Chondrocyte (in vitro differentiated cells): Measurements from ENCODE around the gene E2F8. TPM values are rescaled to one million over a fixed set of nuclear protein-coding genes. Genes with fewer than 3 reads are reported as not detected.

Source experiments
- DNase-seq: peaks from one replicate; pipeline ENCODE4 v3.0.0; 2021; ENCODE audit warnings: mixed read lengths, low spot score
- H3K27ac Mint-ChIP-seq: one replicate; pipeline ENCODE4 v1.8.0; 2021; ENCODE audit warnings: mild to moderate bottlenecking, moderate library complexity, mixed read lengths; ENCODE audit not compliant: unreplicated experiment
- H3K27me3 Mint-ChIP-seq: 2 replicates; pipeline ENCODE4 v1.8.0; 2021; ENCODE audit warnings: low read depth, mixed read lengths
- H3K36me3 Mint-ChIP-seq: 2 replicates; pipeline ENCODE4 v1.8.0; 2021; ENCODE audit warnings: low read depth, mixed read lengths
- H3K4me1 Mint-ChIP-seq: 2 replicates; pipeline ENCODE4 v1.8.0; 2021; ENCODE audit warnings: low read depth, mild to moderate bottlenecking, mixed read lengths
- H3K4me3 Mint-ChIP-seq: one replicate; pipeline ENCODE4 v1.8.0; 2021; ENCODE audit warnings: mild to moderate bottlenecking, moderate library complexity, mixed read lengths; ENCODE audit not compliant: unreplicated experiment
- H3K9me3 Mint-ChIP-seq: 2 replicates; pipeline ENCODE4 v1.8.0; 2021; ENCODE audit warnings: low read depth, mixed read lengths
- total RNA-seq: library from RNA; stranded (reverse); gene quantifications from 3 replicates; pipeline ENCODE4 v1.2.1, GENCODE V29; 2021
- TF ChIP-seq, protein P1 (sequence below): fragments of 200-600 bp; sonication (generic); IDR thresholded peaks from 2 replicates; pipeline ENCODE4 v1.5.0; 2021; ENCODE audit warnings: antibody characterized with exemption, mild to moderate bottlenecking, moderate library complexity

E2F8 gene
- total RNA-seq, 1 donor from 2014 or later = 0.60 TPM

DNA sequence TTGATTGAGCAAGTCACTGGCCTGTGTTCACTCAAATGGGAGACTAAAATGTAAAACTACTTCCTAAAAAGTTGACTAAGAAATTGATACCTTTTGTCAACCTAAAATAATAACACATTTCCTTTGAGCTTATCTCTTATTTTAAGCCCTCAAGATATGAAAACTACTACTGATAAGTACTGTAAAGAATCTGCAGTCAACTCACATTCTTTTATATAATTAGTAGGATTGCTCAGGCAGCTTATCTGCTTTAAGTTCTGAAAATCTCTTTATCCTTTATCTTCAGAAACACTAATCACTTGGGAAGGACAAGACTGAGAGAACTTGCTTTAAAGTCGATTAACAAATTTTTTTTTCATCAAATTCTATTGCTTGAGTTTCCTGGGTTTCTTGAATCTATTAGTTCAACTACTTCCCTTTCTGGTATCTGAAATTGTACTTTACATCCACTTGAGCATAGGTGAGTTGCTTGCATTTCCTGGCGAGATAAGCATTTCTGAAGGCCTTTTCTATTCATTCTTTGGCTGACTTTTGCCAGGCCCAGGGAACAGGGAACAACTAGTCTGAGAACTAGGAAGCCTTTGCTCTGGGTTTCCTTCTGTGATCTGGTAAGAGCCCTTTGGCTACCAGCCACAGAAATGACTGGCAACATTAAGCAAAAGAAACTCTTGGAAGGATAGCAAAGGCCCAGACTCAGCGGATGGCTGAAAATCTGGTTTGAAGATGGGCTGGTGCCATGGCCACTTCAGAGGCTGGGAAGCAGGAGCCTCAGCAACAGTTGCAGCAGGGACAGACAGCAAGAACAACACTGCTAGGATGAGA lies 19.6 kb downstream of the E2F8 start:
- no peak for DNase-seq
- peaks cover 10% of the 10 kb centered on the region for H3K4me1 Mint-ChIP-seq
- H3K27ac Mint-ChIP-seq = no peak overlapping the region
- no peaks in the 10 kb centered on the region for H3K27me3 Mint-ChIP-seq
- no peak overlapping the region for H3K4me3 Mint-ChIP-seq
- TF ChIP-seq, protein P1, sequence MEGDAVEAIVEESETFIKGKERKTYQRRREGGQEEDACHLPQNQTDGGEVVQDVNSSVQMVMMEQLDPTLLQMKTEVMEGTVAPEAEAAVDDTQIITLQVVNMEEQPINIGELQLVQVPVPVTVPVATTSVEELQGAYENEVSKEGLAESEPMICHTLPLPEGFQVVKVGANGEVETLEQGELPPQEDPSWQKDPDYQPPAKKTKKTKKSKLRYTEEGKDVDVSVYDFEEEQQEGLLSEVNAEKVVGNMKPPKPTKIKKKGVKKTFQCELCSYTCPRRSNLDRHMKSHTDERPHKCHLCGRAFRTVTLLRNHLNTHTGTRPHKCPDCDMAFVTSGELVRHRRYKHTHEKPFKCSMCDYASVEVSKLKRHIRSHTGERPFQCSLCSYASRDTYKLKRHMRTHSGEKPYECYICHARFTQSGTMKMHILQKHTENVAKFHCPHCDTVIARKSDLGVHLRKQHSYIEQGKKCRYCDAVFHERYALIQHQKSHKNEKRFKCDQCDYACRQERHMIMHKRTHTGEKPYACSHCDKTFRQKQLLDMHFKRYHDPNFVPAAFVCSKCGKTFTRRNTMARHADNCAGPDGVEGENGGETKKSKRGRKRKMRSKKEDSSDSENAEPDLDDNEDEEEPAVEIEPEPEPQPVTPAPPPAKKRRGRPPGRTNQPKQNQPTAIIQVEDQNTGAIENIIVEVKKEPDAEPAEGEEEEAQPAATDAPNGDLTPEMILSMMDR = no peak
- H3K36me3 Mint-ChIP-seq = no peaks in the 10 kb centered on the region
- H3K9me3 Mint-ChIP-seq = peaks cover 5% of the 10 kb centered on the region

DNA sequence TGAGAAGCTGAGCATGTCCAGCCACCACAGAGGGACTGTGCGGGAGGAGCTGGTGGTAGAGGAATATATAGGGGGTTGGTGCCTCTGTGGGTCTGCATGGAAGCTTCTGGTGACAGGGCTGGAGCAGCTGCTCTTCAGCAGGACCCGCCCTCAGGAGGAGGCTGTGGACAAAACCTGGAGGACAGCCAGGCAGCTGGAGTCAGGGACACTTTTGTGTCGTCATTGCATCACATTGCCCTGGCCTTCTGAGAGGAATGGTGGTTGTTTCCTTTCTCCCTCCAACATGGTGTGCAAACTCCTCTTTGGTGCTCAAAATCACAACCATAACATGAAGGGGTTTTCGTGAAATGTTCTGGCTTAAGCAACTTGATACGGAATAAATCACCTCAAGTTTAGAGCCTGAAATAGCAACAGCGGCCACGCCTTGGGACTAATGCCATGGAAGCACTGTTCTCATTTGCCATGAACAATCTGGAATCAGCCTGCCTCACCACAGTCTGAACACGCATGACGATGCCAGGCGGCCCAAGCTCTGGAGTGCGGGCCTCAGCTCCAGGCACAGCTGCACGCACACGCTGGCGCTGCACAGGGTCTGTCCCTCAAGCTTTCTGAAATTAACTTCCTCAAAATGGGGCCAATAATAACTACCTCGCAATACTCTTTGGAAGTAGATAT lies 21.8 kb downstream of the E2F8 start:
- H3K4me1 Mint-ChIP-seq = peaks cover 10% of the 10 kb centered on the region
- peaks cover 7% of the 10 kb centered on the region for H3K9me3 Mint-ChIP-seq
- TF ChIP-seq, protein P1 = no peak
- DNase-seq = no peak
- no peak overlapping the region for H3K27ac Mint-ChIP-seq
- no peak overlapping the region for H3K4me3 Mint-ChIP-seq
- H3K27me3 Mint-ChIP-seq = peaks cover 5% of the 10 kb centered on the region
- H3K36me3 Mint-ChIP-seq = no peaks in the 10 kb centered on the region

DNA sequence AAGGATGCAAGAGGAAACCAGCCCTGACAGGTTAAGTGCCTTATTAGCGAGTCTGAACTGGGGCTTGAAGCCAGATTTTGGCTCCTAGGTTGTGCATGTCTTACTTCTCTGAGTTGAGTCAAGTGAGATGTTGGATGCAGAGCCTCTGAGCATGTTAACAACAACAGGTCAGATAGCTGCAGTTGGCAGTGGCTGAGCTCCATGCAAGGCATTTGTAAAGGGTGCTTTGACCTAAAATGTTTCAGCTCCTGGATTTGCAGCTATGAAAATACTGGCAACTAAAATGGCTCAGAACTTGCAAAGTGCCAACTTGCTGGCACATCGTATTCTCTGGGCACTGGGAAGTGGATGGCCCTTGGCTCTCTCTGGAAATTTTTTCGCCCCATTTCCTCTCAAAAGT lies 22.5 kb downstream of the E2F8 start:
- H3K27me3 Mint-ChIP-seq = peaks cover 11% of the 10 kb centered on the region
- peaks cover 10% of the 10 kb centered on the region for H3K4me1 Mint-ChIP-seq
- DNase-seq = no peak
- TF ChIP-seq, protein P1 = no peak
- H3K9me3 Mint-ChIP-seq = peaks cover 7% of the 10 kb centered on the region
- no peak overlapping the region for H3K4me3 Mint-ChIP-seq
- H3K36me3 Mint-ChIP-seq = no peaks in the 10 kb centered on the region
- no peak overlapping the region for H3K27ac Mint-ChIP-seq

DNA sequence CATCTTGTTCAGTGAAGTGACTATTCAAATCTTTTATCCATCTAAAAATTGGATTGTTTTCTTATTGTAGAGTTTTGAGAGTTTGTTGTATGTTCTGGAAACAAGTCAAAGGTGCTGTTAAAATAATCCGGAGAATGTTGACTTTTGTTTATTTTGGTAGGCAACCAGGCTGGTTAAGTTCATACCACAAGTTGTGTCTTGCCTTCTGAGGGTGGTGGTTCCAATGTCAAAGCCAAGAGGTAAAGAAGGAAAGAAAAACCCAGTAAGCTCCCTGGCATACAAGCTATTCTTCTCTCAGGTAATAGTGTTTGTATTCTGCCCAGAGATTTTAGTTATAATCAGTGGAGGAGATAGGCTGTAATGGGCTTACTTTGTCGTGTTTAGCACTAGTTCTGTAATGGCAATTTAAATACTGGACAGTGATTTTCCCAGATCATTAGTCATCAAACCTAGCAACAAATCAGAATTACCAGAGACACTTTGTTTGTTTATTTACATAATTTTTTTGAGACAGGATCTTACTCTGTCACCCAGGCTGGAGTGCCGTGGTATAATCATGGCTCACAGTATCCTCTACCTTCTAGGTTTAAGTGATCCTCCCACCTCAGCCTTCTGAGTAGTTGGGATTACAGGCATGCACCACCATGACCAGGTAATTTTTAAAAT lies 23.9 kb downstream of the E2F8 start:
- no peaks in the 10 kb centered on the region for H3K36me3 Mint-ChIP-seq
- TF ChIP-seq, protein P1 = no peak
- no peak for DNase-seq
- no peak overlapping the region for H3K27ac Mint-ChIP-seq
- peaks cover 20% of the 10 kb centered on the region for H3K27me3 Mint-ChIP-seq
- no peak overlapping the region for H3K4me3 Mint-ChIP-seq
- H3K9me3 Mint-ChIP-seq = peaks cover 3% of the 10 kb centered on the region
- peaks cover 10% of the 10 kb centered on the region for H3K4me1 Mint-ChIP-seq

DNA sequence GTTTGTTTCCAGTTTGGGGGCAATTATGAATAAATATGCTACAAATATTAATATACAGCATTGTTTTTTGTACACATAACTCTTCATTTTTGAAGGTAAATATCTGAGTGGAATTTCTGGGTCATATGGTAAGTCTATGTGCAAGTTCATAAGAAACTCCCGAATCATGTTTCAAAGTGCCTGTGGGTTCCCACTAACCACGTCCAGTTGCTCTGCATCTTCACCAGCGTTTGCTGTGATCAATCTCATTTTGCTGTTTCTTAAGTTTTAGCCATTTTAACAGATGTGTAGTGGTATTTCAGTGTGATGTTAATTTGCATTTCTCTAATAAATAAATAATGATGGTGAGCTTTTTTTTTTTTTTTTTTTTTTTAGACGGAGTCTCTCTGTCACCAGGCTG lies 24.7 kb downstream of the E2F8 start:
- Mint-ChIP-seq H3K9me3 (peaks cover 2% of the 10 kb centered on the region), H3K27ac (no peak overlapping the region), H3K36me3 (no peaks in the 10 kb centered on the region), H3K4me1 (peaks cover 10% of the 10 kb centered on the region), H3K4me3 (no peak overlapping the region), H3K27me3 (peaks cover 20% of the 10 kb centered on the region)
- no peak for DNase-seq
- TF ChIP-seq, protein P1 = no peak
